Skeletal muscle cell (primary cell): ENCODE results near the gene RGS6.

Experiments used
- DNase-seq: peaks from one replicate; pipeline ENCODE4 v3.0.0-alpha.2; 2010; ENCODE audit warnings: low read depth
- H3K4me3 ChIP-seq: 2 replicates; pipeline ENCODE4 v1.5.1; 2011; ENCODE audit warnings: low read depth, mild to moderate bottlenecking, control low read depth, low read length, moderate library complexity

Gene RGS6

GRCh38 chr14:71942904-71943694, 10.9 kb downstream of the RGS6 start:
- DNase-seq, result no peak
- H3K4me3 ChIP-seq, result no peak overlapping the region

- H3K4me3 ChIP-seq, result no peak overlapping the region
- DNase-seq, result no peak
Observed at GRCh38 chr14:71943695-71944018, 11.4 kb downstream of the RGS6 start.

- no peak for DNase-seq
Observed at GRCh38 chr14:71947947-71948500, 15.8 kb downstream of the RGS6 start.

GRCh38 chr14:71952381-71953363, 20.4 kb downstream of the RGS6 start:
- H3K4me3 ChIP-seq, result no peak overlapping the region
- no peak for DNase-seq

More at GRCh38 chr14:71947947-71948500, 15.8 kb downstream of the RGS6 start:
- no peak overlapping the region for H3K4me3 ChIP-seq

GRCh38 chr14:71956920-71957563, 24.8 kb downstream of the RGS6 start:
- no peak for DNase-seq

GRCh38 chr14:71959055-71959454, 26.8 kb downstream of the RGS6 start:
- H3K4me3 ChIP-seq, result no peak overlapping the region
- DNase-seq, result no peak

More at GRCh38 chr14:71956920-71957563, 24.8 kb downstream of the RGS6 start:
- no peak overlapping the region for H3K4me3 ChIP-seq

GRCh38 chr14:71960494-71961353, 28.5 kb downstream of the RGS6 start:
- H3K4me3 ChIP-seq, result no peak overlapping the region
- DNase-seq, result no peak

GRCh38 chr14:71961972-71962371, 29.7 kb downstream of the RGS6 start:
- no peak for DNase-seq
- no peak overlapping the region for H3K4me3 ChIP-seq

- no peak overlapping the region for H3K4me3 ChIP-seq
- no peak for DNase-seq
Observed at GRCh38 chr14:71964716-71965115, 32.5 kb downstream of the RGS6 start.

- no peak overlapping the region for H3K4me3 ChIP-seq
- DNase-seq, result no peak
Observed at GRCh38 chr14:71966528-71966927, 34.3 kb downstream of the RGS6 start.

GRCh38 chr14:71967704-71968103, 35.5 kb downstream of the RGS6 start:
- DNase-seq, result no peak
- H3K4me3 ChIP-seq, result no peak overlapping the region

GRCh38 chr14:71970272-71970671, 38.0 kb downstream of the RGS6 start:
- DNase-seq, result no peak
- H3K4me3 ChIP-seq, result no peak overlapping the region

- no peak for DNase-seq
- no peak overlapping the region for H3K4me3 ChIP-seq
Observed at GRCh38 chr14:71985538-71986189, 53.4 kb downstream of the RGS6 start.

- no peak for DNase-seq
- H3K4me3 ChIP-seq, result no peak overlapping the region
Observed at GRCh38 chr14:71988476-71988875, 56.2 kb downstream of the RGS6 start.

GRCh38 chr14:71988939-71989338, 56.7 kb downstream of the RGS6 start:
- no peak for DNase-seq
- no peak overlapping the region for H3K4me3 ChIP-seq

GRCh38 chr14:71994416-71994815, 62.2 kb downstream of the RGS6 start:
- DNase-seq, result no peak
- H3K4me3 ChIP-seq, result no peak overlapping the region

- DNase-seq, result no peak
- no peak overlapping the region for H3K4me3 ChIP-seq
Observed at GRCh38 chr14:71995741-71996140, 63.5 kb downstream of the RGS6 start.

GRCh38 chr14:71996610-71997009, 64.4 kb downstream of the RGS6 start:
- no peak for DNase-seq
- H3K4me3 ChIP-seq, result no peak overlapping the region
